ENCODE data around the gene RCAN3.

Gene RCAN3

DNA sequence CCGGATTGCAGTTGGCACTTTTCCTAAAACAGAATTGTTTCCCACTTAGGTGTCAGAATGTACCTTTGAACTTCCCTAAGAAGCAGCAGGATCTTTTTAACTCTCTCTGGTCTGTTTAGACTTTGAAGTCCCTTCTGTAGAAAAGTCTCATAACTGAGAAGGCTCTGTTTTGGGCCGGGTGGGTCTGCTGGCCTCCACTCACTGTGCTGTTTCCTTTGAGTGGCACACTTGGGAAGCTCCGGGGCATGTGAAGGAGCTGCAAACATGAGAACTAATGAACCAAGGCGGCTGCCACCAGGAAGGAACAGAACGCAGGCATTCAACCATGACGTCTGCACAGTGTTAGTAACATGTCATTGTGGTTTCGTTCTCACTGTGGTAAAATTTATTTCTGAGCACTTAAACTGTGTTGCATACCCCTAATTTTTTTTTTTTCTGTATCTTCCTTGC, 33.8 kb downstream of the RCAN3 start:
- in situ Hi-C loops (cut with MboI; ENCODE audit: low pct_unique_long_range_greater_than_20kb, low sequenced_read_pairs, unreplicated experiment) = no loop called here
- TF ChIP-seq, protein P1, sequence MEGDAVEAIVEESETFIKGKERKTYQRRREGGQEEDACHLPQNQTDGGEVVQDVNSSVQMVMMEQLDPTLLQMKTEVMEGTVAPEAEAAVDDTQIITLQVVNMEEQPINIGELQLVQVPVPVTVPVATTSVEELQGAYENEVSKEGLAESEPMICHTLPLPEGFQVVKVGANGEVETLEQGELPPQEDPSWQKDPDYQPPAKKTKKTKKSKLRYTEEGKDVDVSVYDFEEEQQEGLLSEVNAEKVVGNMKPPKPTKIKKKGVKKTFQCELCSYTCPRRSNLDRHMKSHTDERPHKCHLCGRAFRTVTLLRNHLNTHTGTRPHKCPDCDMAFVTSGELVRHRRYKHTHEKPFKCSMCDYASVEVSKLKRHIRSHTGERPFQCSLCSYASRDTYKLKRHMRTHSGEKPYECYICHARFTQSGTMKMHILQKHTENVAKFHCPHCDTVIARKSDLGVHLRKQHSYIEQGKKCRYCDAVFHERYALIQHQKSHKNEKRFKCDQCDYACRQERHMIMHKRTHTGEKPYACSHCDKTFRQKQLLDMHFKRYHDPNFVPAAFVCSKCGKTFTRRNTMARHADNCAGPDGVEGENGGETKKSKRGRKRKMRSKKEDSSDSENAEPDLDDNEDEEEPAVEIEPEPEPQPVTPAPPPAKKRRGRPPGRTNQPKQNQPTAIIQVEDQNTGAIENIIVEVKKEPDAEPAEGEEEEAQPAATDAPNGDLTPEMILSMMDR (IDR thresholded peaks at IDR 0.05; ENCODE audit: extremely low read depth, insufficient read depth, missing control alignments) = no peak
- peak; percentile 61 for DNase-seq (ENCODE audit: low spot score)

DNA sequence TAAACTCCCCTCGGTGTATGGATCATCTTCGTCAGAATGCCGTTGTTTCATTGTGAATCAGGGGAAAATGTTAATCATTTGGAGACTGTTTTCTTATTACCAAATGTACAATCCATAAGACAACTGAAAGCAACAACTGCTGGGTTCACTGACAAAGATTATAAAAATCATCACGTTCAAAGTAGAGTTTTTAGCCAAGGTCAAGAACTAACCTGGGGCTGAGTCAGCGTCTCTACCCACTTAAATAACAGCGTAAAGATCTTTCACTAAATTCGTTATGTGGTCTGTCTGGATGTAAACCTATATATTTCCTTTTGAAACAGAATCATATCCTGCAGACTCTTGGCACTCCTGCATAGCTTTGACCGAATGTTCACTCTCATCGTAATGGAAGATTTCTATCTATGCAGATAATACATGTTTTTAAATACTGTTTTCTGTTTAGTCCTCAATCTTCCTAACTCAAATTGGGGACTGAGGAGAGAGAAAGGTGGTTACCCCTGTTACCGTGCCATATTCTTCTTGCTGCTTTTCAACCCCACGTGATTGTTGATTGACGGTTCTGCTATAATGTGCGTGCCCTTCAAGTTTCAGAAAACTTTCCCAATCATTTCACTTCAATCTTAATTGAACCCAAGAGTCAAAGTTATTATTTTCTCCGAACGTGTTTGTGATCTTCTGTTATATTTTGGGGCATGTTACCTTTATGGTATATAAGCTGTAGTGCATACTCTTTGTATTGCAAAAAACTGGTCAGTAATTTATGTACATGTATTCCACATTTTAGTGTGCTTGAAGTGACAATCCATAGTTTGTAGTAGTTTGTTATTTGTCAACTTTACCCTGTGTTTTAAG, 37.6 kb downstream of the RCAN3 start:
- in situ Hi-C loops (cut with MboI; ENCODE audit: low pct_unique_long_range_greater_than_20kb, low sequenced_read_pairs, unreplicated experiment) = no loop called here
- TF ChIP-seq, protein P1 (IDR thresholded peaks at IDR 0.05; ENCODE audit: extremely low read depth, insufficient read depth, missing control alignments) = no peak
- no peak for DNase-seq (ENCODE audit: low spot score)

DNA sequence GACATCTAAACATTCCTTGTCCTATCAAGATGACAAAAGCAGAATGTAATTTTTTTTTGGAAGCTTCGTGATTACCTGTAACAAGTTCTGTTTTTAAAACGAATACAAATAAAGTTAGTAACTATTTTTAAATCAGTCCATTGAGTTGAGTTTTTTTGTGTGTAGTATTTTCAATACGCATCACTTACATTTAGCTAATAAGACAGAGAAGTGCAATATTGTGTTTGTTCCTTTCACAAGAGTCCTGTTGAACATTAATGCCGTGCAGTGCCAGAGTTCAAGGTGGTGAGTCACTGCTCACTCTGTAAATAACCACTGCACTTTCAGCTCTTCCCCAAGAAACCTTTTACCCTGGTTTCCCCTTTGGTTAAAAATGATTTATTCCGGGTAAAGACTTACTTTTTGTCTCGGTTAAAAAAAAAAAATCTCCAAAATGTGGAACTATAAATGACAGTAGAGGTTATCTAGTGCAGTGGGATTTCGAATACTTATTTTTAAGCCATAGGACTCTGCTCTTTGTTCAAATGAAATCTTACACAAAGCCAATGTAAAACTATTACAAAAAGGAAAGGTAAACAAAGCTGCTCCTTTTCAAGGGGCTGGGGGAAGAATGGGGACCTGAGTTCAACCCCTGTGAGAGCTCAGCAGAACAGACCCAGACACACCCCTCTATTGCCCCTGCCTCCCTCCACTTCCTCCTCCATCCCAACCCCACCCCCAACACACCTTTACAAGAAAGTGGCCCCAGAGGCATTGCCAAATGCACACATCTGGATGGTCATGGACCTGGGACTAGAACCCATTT, 38.5 kb downstream of the RCAN3 start:
- TF ChIP-seq, protein P1 (IDR thresholded peaks at IDR 0.05; ENCODE audit: extremely low read depth, insufficient read depth, missing control alignments) = no peak
- in situ Hi-C loops (cut with MboI; ENCODE audit: low pct_unique_long_range_greater_than_20kb, low sequenced_read_pairs, unreplicated experiment) = no loop called here
- DNase-seq (ENCODE audit: low spot score) = no peak

DNA sequence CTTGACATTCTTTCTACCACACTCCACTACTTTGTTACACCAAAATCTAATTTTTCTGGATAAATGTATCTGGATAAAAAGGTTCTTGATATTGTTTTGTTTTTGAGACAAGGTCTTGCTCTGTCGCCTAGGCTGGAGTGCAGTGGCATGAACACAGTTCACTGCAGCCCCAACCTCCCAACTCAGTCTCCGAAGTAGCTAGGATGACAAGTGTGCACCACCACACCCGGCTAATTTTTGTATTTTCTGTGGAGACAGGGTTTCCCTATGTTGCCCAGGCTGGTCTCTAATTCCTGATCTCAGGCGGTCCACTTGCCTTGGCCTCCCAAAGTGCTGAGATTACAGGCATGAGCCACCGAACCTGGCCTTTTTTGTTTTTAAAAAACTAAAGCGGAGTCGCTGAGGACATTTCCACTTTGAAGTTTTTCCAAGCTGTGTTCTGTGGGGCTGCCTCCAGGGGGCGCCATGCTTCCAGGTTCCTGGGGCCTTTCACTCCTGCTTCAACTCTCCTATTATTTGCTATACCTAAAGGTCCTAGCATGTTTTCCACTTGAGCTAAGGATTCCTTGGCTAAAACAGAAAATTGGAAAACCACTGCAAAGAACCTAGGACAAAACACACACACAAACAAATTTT, 39.2 kb downstream of the RCAN3 start:
- TF ChIP-seq, protein P1 (IDR thresholded peaks at IDR 0.05; ENCODE audit: extremely low read depth, insufficient read depth, missing control alignments) = peak; percentile 60
- DNase-seq (ENCODE audit: low spot score) = no peak
- in situ Hi-C loops (cut with MboI; ENCODE audit: low pct_unique_long_range_greater_than_20kb, low sequenced_read_pairs, unreplicated experiment) = no loop called here

DNA sequence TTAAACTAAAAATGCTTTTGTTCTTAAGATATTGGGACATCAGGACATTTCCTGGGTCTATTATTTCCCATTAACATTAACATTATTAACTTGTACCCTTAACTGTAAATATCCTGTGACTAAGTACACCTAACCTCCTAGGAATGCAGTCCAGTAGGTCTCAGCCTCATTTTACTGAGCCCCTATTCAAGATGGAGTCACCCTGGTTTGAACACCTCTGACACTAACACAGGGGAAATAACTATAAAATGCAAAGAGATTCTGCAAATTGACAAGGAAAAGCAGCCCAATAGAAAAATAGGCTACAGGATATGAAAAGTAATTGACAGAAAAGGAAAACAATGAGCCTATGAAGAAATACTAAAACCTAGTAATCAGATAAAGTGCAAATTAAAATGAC, 41.6 kb downstream of the RCAN3 start:
- in situ Hi-C loops (cut with MboI; ENCODE audit: low pct_unique_long_range_greater_than_20kb, low sequenced_read_pairs, unreplicated experiment) = no loop called here
- TF ChIP-seq, protein P1 (IDR thresholded peaks at IDR 0.05; ENCODE audit: extremely low read depth, insufficient read depth, missing control alignments) = no peak
- DNase-seq (ENCODE audit: low spot score) = no peak

DNA sequence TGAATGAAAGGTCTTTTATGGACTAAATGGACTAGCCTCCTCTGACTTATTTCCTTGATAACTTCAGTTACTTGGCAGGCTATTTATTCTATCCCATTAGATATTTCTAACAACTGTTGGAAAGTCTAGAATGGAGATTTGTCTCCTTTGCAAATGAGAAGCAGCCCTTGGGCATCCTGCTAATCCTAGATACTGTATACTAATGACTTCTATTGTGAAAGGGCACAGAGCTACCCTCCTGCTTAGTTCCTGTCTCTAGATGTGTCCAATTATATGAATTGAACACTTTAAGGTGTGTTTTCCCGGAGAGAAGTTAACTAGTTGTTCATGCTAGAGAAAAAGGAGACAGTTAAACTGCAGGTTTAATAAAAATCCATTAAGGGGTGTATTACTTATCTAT, 43.0 kb downstream of the RCAN3 start:
- TF ChIP-seq, protein P1 (IDR thresholded peaks at IDR 0.05; ENCODE audit: extremely low read depth, insufficient read depth, missing control alignments) = no peak
- in situ Hi-C loops (cut with MboI; ENCODE audit: low pct_unique_long_range_greater_than_20kb, low sequenced_read_pairs, unreplicated experiment) = no loop called here
- no peak for DNase-seq (ENCODE audit: low spot score)
